ENCODE measurements around the gene BCL2L11. TPM values are rescaled to one million over a fixed set of nuclear protein-coding genes. Genes with fewer than 3 reads are reported as not detected.

BCL2L11 gene
- total and polyA plus RNA-seq, 2 donors (not counting 3 experiments of a cell fraction or from before 2014, with no cell fraction given) = 12.9 to 26.6 TPM

GRCh38 chr2:111189106-111189505 lies 68.4 kb downstream of the BCL2L11 start:
- no peak overlapping the region for H3K4me3 ChIP-seq (replicated peaks in 1 of 3; ENCODE audit: insufficient read depth in 1 of 3, low read depth in 1 of 3, low read length in 3 of 3)
- no peak overlapping the region for H3K9ac ChIP-seq (replicated peaks; ENCODE audit: extremely low read depth, insufficient read depth, low read length)
- TF ChIP-seq JUN (IDR thresholded peaks at IDR 0.05; ENCODE audit: borderline replicate concordance, insufficient read depth, insufficient read length, low read depth) = no peak
- no peak for TF ChIP-seq EZH2 (IDR thresholded peaks at IDR 0.05; ENCODE audit: borderline replicate concordance, low read depth, low read length, severe bottlenecking)
- no peak for TF ChIP-seq FOS (IDR thresholded peaks at IDR 0.05; ENCODE audit: borderline replicate concordance, insufficient read depth, low read length)
- TF ChIP-seq MAX (IDR thresholded peaks at IDR 0.05; ENCODE audit: insufficient read depth, insufficient read length) = no peak
- TF ChIP-seq POLR2AphosphoS5 (IDR thresholded peaks at IDR 0.05; ENCODE audit: insufficient read depth, low read depth, low read length) = no peak
- no peak for TF ChIP-seq CTCF (IDR thresholded peaks at IDR 0.05; ENCODE audit: extremely low read depth in 1 of 2, insufficient read depth in 1 of 2, low read depth in 1 of 2, low read length in 2 of 2)
- no peak for TF ChIP-seq POLR2A (IDR thresholded peaks at IDR 0.05; ENCODE audit: low read depth, low read length)
- no peak for TF ChIP-seq GATA2 (IDR thresholded peaks at IDR 0.05; ENCODE audit: insufficient read depth, insufficient read length, low read depth, low read length)
- TF ChIP-seq MYC (IDR thresholded peaks at IDR 0.05; ENCODE audit: low read depth, low read length) = no peak
- POLR2A ChIA-PET = no interaction called here
- peaks cover 24 to 33% of the 10 kb centered on the region in 2 experiments for H3K27me3 ChIP-seq (ENCODE audit: control insufficient read depth in 2 of 2, insufficient read depth in 2 of 2, low read length in 2 of 2)
- no peak overlapping the region for H3K27ac ChIP-seq (ENCODE audit: insufficient read depth, low read depth, low read length)
- H3K9me3 ChIP-seq (replicated peaks; ENCODE audit: control insufficient read depth, insufficient read depth, low read length) = no peaks in the 10 kb centered on the region
- no peaks in the 10 kb centered on the region for H4K20me1 ChIP-seq (replicated peaks; ENCODE audit: control insufficient read depth, extremely low read depth, insufficient read depth, low read length)
- dilution Hi-C loops (cut with MboI; ENCODE audit: extremely low pct_ligation_motif_present, low sequenced_read_pairs) (no loop called here), intact Hi-C loops (cut with micrococcal nuclease) (no loop called here)
- no TSS peak for BruUV-seq (replicated peaks)
- H3K4me1 ChIP-seq (ENCODE audit: control insufficient read depth, extremely low read depth, insufficient read depth, low read length) = no peaks in the 10 kb centered on the region
- DNase-seq (ENCODE audit: low read depth, low spot score) (no peak), FAIRE-seq (no peak)
- H3K79me2 ChIP-seq (ENCODE audit: control insufficient read depth, insufficient read depth, low read length) = no peaks in the 10 kb centered on the region
- H3K36me3 ChIP-seq (ENCODE audit: control insufficient read depth in 2 of 2, extremely low read depth in 1 of 2, insufficient read depth in 2 of 2, low read length in 2 of 2) = no peaks in the 10 kb centered on the region
- no peak overlapping the region for H3K4me2 ChIP-seq (ENCODE audit: insufficient read depth, low read length)
- no peaks in the 10 kb centered on the region for H3K9me1 ChIP-seq (replicated peaks; ENCODE audit: control insufficient read depth, extremely low read depth, insufficient read depth, low read length)
- CTCF ChIA-PET = interaction anchor here (2.3 kb wide), 1 partner anchor 12 kb away, joined by 5 read pairs; no protein-coding TSS in a partner anchor
- H2AFZ ChIP-seq (ENCODE audit: low read depth, low read length) = no peak overlapping the region
